Activated CD8-positive, alpha-beta memory T cell treated with anti-CD3 and anti-CD28 coated beads, Interleukin-2, amount 50 U/mL, for 48 hours (primary cell): ENCODE data around the gene FAM98A.

Experiments
- DNase-seq: peaks from one replicate; pipeline ENCODE4 v3.0.0-alpha.2; 2020

Gene FAM98A

GRCh38 chr2:33595385-33595784 lies 3.7 kb downstream of the FAM98A start:
- DNase-seq, result no peak

- DNase-seq, result no peak
Measured at GRCh38 chr2:33589444-33589843, 9.7 kb downstream of the FAM98A start.

- DNase-seq, result no peak
Measured at GRCh38 chr2:33588232-33588631, 10.9 kb downstream of the FAM98A start.

- no peak for DNase-seq
Measured at GRCh38 chr2:33586766-33587165, 12.3 kb downstream of the FAM98A start.

GRCh38 chr2:33583194-33583938 lies 15.7 kb downstream of the FAM98A start:
- DNase-seq, result no peak

GRCh38 chr2:33581872-33582271 lies 17.2 kb downstream of the FAM98A start:
- DNase-seq, result no peak

GRCh38 chr2:33579227-33579626 lies 19.9 kb downstream of the FAM98A start:
- no peak for DNase-seq

- DNase-seq, result no peak
Measured at GRCh38 chr2:33577668-33578067, 21.4 kb downstream of the FAM98A start.

- no peak for DNase-seq
Measured at GRCh38 chr2:33577084-33577483, 22.0 kb downstream of the FAM98A start.

- DNase-seq, result no peak
Measured at GRCh38 chr2:33573657-33574056, 25.4 kb downstream of the FAM98A start.

- DNase-seq, result no peak
Measured at GRCh38 chr2:33570681-33571080, 28.4 kb downstream of the FAM98A start.

GRCh38 chr2:33561872-33562271 lies 37.2 kb downstream of the FAM98A start:
- no peak for DNase-seq

- DNase-seq, result no peak
Measured at GRCh38 chr2:33560017-33560416, 39.1 kb downstream of the FAM98A start.

- DNase-seq, result no peak
Measured at GRCh38 chr2:33559328-33559727, 39.8 kb downstream of the FAM98A start.

GRCh38 chr2:33555681-33556080 lies 43.4 kb downstream of the FAM98A start:
- no peak for DNase-seq

GRCh38 chr2:33552758-33553461 lies 46.2 kb downstream of the FAM98A start:
- no peak for DNase-seq

- no peak for DNase-seq
Measured at GRCh38 chr2:33550206-33550605, 48.9 kb downstream of the FAM98A start.

- DNase-seq, result no peak
Measured at GRCh38 chr2:33541243-33541642, 57.9 kb downstream of the FAM98A start.

GRCh38 chr2:33535421-33535820 lies 63.7 kb downstream of the FAM98A start:
- DNase-seq, result no peak
